Measurements from ENCODE around the gene TMCC3. TPM values are rescaled to one million over a fixed set of nuclear protein-coding genes. Genes with fewer than 3 reads are reported as not detected.
"Not testable (repeated sequence)": the region's sequence is repeated elsewhere in the genome, so short reads cannot be mapped to it uniquely, and the experiment has no call there.

Gene TMCC3
- total RNA-seq (ENCODE audit: unreplicated experiment), result 48.1 TPM
- long read RNA-seq, full-length matches to known transcripts, result 7 of 11 reads
- long read RNA-seq, partial matches to known transcripts, result 1 of 11 reads
- long read RNA-seq, other reads (novel, unspliced or antisense), result 3 of 11 reads

GRCh38 chr12:94650143-94651056, at the start of gene TMCC3:
Gene TMCC3 (minus strand): TSS chr12:94650557. CDS start chr12:94650430, 127 bp downstream.
- Mint-ChIP-seq H3K9me3 (ENCODE audit: unreplicated experiment) (no peaks in the 10 kb centered on the region), H3K27ac (ENCODE audit: unreplicated experiment) (no peak within 1 kb of the TSS), H3K4me1 (ENCODE audit: unreplicated experiment) (peaks cover 12% of the 10 kb centered on the region), H3K4me3 (ENCODE audit: unreplicated experiment) (peak within 1 kb of the TSS; percentile 95), H3K36me3 (ENCODE audit: low read depth, unreplicated experiment) (peaks cover 6% of the 10 kb centered on the region), H3K27me3 (ENCODE audit: unreplicated experiment) (peaks cover 7% of the 10 kb centered on the region)
- peak; percentile 61 for DNase-seq (ENCODE audit: low spot score)
- TF ChIP-seq, protein P1, sequence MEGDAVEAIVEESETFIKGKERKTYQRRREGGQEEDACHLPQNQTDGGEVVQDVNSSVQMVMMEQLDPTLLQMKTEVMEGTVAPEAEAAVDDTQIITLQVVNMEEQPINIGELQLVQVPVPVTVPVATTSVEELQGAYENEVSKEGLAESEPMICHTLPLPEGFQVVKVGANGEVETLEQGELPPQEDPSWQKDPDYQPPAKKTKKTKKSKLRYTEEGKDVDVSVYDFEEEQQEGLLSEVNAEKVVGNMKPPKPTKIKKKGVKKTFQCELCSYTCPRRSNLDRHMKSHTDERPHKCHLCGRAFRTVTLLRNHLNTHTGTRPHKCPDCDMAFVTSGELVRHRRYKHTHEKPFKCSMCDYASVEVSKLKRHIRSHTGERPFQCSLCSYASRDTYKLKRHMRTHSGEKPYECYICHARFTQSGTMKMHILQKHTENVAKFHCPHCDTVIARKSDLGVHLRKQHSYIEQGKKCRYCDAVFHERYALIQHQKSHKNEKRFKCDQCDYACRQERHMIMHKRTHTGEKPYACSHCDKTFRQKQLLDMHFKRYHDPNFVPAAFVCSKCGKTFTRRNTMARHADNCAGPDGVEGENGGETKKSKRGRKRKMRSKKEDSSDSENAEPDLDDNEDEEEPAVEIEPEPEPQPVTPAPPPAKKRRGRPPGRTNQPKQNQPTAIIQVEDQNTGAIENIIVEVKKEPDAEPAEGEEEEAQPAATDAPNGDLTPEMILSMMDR (IDR thresholded peaks at IDR 0.05; ENCODE audit: unreplicated experiment), result no peak

DNA sequence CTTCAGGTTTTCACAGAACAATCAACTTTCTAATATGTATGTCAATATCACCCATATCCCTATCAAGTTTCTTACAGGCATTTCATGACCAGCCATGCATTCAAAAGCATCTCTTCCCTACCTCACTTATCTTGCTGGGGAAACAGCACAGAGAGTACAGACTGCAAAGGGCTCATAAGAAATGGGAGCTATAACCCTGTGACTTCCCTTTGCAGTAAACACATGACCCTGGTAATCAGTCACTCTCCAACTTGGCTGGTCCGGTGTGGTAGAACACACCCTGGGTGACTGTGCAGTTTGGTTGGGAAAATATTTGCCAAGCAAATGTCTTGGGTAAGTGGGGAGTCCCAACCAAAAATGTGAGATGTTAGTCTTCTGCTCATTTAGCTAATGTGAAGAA, 49.4 kb upstream of the TMCC3 start:
- Mint-ChIP-seq H3K27ac (ENCODE audit: unreplicated experiment) (no peak overlapping the region), H3K9me3 (ENCODE audit: unreplicated experiment) (no peaks in the 10 kb centered on the region), H3K36me3 (ENCODE audit: low read depth, unreplicated experiment) (peaks cover 17% of the 10 kb centered on the region), H3K4me1 (ENCODE audit: unreplicated experiment) (peaks cover 30% of the 10 kb centered on the region), H3K27me3 (ENCODE audit: unreplicated experiment) (peaks cover 2% of the 10 kb centered on the region), H3K4me3 (ENCODE audit: unreplicated experiment) (no peak overlapping the region)
- DNase-seq (ENCODE audit: low spot score), result no peak
- TF ChIP-seq, protein P1 (IDR thresholded peaks at IDR 0.05; ENCODE audit: unreplicated experiment), result no peak

DNA sequence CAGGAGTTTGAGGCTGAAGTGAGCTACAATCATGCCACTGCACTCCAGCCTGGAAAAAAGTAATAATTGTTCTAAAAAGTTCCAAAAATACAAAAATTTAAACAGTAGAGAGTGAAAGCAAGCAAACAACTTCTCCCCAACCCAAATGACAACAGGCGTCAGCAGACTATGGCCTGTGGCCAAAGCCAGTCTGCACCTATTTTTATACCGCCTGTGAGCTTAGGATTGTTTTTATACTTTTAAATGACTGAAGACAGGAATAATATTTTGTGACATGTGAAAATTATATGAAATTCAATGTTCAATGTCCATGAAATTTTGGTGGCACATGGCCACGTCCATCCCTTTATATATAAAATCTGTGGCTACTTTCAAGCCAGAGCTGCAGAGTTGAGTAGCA, 48.2 kb upstream of the TMCC3 start:
- H3K27me3 Mint-ChIP-seq (ENCODE audit: unreplicated experiment), result peaks cover 2% of the 10 kb centered on the region
- TF ChIP-seq, protein P1 (IDR thresholded peaks at IDR 0.05; ENCODE audit: unreplicated experiment), result no peak
- H3K4me1 Mint-ChIP-seq (ENCODE audit: unreplicated experiment), result peaks cover 30% of the 10 kb centered on the region
- H3K27ac Mint-ChIP-seq (ENCODE audit: unreplicated experiment), result no peak overlapping the region
- DNase-seq (ENCODE audit: low spot score), result no peak
- H3K9me3 Mint-ChIP-seq (ENCODE audit: unreplicated experiment), result no peaks in the 10 kb centered on the region
- H3K36me3 Mint-ChIP-seq (ENCODE audit: low read depth, unreplicated experiment), result peaks cover 17% of the 10 kb centered on the region
- H3K4me3 Mint-ChIP-seq (ENCODE audit: unreplicated experiment), result no peak overlapping the region

GRCh38 chr12:94697631-94698030, 47.3 kb upstream of the TMCC3 start:
- H3K4me3 Mint-ChIP-seq (ENCODE audit: unreplicated experiment), result no peak overlapping the region
- H3K4me1 Mint-ChIP-seq (ENCODE audit: unreplicated experiment), result peaks cover 32% of the 10 kb centered on the region
- no peak overlapping the region for H3K27ac Mint-ChIP-seq (ENCODE audit: unreplicated experiment)
- H3K36me3 Mint-ChIP-seq (ENCODE audit: low read depth, unreplicated experiment), result peaks cover 17% of the 10 kb centered on the region
- TF ChIP-seq, protein P1 (IDR thresholded peaks at IDR 0.05; ENCODE audit: unreplicated experiment), result no peak
- DNase-seq (ENCODE audit: low spot score), result no peak
- no peaks in the 10 kb centered on the region for H3K9me3 Mint-ChIP-seq (ENCODE audit: unreplicated experiment)
- peaks cover 2% of the 10 kb centered on the region for H3K27me3 Mint-ChIP-seq (ENCODE audit: unreplicated experiment)

GRCh38 chr12:94694732-94695131, 44.4 kb upstream of the TMCC3 start:
- Mint-ChIP-seq H3K27ac (ENCODE audit: unreplicated experiment) (no peak overlapping the region), H3K4me1 (ENCODE audit: unreplicated experiment) (peaks cover 17% of the 10 kb centered on the region), H3K4me3 (ENCODE audit: unreplicated experiment) (no peak overlapping the region), H3K36me3 (ENCODE audit: low read depth, unreplicated experiment) (peaks cover 4% of the 10 kb centered on the region), H3K27me3 (ENCODE audit: unreplicated experiment) (no peaks in the 10 kb centered on the region), H3K9me3 (ENCODE audit: unreplicated experiment) (no peaks in the 10 kb centered on the region)
- TF ChIP-seq, protein P1 (IDR thresholded peaks at IDR 0.05; ENCODE audit: unreplicated experiment), result no peak
- no peak for DNase-seq (ENCODE audit: low spot score)

GRCh38 chr12:94692826-94693225, 42.5 kb upstream of the TMCC3 start:
- not testable (repeated sequence) for H3K36me3 Mint-ChIP-seq (ENCODE audit: low read depth, unreplicated experiment); H3K9me3 Mint-ChIP-seq (ENCODE audit: unreplicated experiment); H3K4me3 Mint-ChIP-seq (ENCODE audit: unreplicated experiment); H3K27me3 Mint-ChIP-seq (ENCODE audit: unreplicated experiment); DNase-seq (ENCODE audit: low spot score)
- peak overlapping the region; percentile 38 for H3K27ac Mint-ChIP-seq (ENCODE audit: unreplicated experiment)
- H3K4me1 Mint-ChIP-seq (ENCODE audit: unreplicated experiment), result peaks cover 17% of the 10 kb centered on the region

Measured in endothelial cell (in vitro differentiated cells).